Loucy (cell line): ENCODE data around the gene GDAP2.

Experiments used
- EZH2phosphoT487 ChIP-seq: fragments of 200-600 bp; IDR thresholded peaks from 2 replicates; pipeline ENCODE4 v1.6.1; 2018; ENCODE audit warnings: antibody characterized with exemption, mild to moderate bottlenecking, moderate library complexity, borderline replicate concordance
- TF ChIP-seq, protein P1 (sequence below): fragments of 200-600 bp; sonication (generic); conservative IDR thresholded peaks from 2 replicates; pipeline ENCODE4 v1.5.1; 2014; ENCODE audit warnings: mild to moderate bottlenecking, antibody characterized with exemption, low read length

DNA sequence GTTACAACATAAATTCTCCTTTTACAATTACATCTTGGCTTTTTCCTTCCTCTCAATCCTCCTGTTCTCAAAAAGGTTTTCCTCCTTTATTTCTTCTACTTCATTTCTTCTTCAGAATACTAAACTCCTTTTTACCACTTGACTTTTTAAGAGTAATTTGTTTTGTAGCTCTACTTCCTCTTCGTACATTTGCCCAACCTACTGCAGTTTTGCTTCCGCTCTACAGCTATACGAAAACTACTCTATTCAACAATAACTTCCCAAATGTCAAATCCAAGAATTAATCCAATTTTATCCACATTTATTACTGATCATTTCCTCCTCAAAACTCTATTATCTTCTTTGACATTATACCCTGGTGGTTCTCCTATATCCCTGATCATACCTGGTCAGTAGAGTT lies 3.4 kb downstream of the GDAP2 start:
- TF ChIP-seq EZH2phosphoT487: no peak
- TF ChIP-seq, protein P1, sequence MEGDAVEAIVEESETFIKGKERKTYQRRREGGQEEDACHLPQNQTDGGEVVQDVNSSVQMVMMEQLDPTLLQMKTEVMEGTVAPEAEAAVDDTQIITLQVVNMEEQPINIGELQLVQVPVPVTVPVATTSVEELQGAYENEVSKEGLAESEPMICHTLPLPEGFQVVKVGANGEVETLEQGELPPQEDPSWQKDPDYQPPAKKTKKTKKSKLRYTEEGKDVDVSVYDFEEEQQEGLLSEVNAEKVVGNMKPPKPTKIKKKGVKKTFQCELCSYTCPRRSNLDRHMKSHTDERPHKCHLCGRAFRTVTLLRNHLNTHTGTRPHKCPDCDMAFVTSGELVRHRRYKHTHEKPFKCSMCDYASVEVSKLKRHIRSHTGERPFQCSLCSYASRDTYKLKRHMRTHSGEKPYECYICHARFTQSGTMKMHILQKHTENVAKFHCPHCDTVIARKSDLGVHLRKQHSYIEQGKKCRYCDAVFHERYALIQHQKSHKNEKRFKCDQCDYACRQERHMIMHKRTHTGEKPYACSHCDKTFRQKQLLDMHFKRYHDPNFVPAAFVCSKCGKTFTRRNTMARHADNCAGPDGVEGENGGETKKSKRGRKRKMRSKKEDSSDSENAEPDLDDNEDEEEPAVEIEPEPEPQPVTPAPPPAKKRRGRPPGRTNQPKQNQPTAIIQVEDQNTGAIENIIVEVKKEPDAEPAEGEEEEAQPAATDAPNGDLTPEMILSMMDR: no peak
